Muscle of leg (tissue), 11 donors: ENCODE data around the gene SETD6. TPM values are rescaled to one million over a fixed set of nuclear protein-coding genes. Genes with fewer than 3 reads are reported as not detected.

ENCODE experiments used
- DNase-seq: peaks from one replicate; pipeline ENCODE4 v3.0.0; 2013
- H3K27ac ChIP-seq: one replicate; pipeline ENCODE4 v1.5.1; 2013; ENCODE audit warnings: mild to moderate bottlenecking, low read length, control low read depth
- H3K27me3 ChIP-seq: one replicate; pipeline ENCODE4 v1.6.1; 2013; ENCODE audit warnings: low read length; ENCODE audit not compliant: control insufficient read depth, insufficient read depth
- H3K36me3 ChIP-seq: one replicate; pipeline ENCODE4 v1.6.1; 2013; ENCODE audit warnings: low read length; ENCODE audit not compliant: control insufficient read depth, insufficient read depth
- H3K4me1 ChIP-seq: one replicate; pipeline ENCODE4 v1.6.1; 2013; ENCODE audit warnings: low read length; ENCODE audit not compliant: control insufficient read depth, insufficient read depth
- H3K4me3 ChIP-seq: one replicate; pipeline ENCODE4 v1.5.1; 2013; ENCODE audit warnings: low read length, control low read depth
- H3K9me3 ChIP-seq: replicated peaks from 2 replicates; pipeline ENCODE4 v1.6.1; 2013; ENCODE audit warnings: low read depth, low read length; ENCODE audit not compliant: control insufficient read depth
- WGBS: methylation state at CpG from one replicate; pipeline ENCODE4 v1.1.5; 2013; ENCODE audit warnings: missing lambda C conversion rate; ENCODE audit not compliant: insufficient coverage; 5-methylcytosine and 5-hydroxymethylcytosine counted together
- polyA plus RNA-seq, 8 donors: library from polyadenylated mRNA; unstranded; fragments of 120-200 nt; gene quantifications; one replicate each; pipeline versions ENCODE4 v1.2.1 to v1.2.3, GENCODE V29; 2013; ENCODE audit warnings: inconsistent platforms in 1 of 8, low replicate concordance in 1 of 8; ENCODE audit not compliant: insufficient read length in 8 of 8, insufficient read depth in 1 of 8
- total RNA-seq: library from RNA; stranded (reverse); fragments of 120-200 nt; gene quantifications from one replicate; pipeline ENCODE4 v1.2.4, GENCODE V29; 2013

SETD6 gene
- total and polyA plus RNA-seq, 9 donors = 11.5 to 21.0 (median 14.8) TPM

- Histone ChIP-seq H3K4me1 (peaks cover 7% of the 10 kb centered on the region), H3K27me3 (no peaks in the 10 kb centered on the region), H3K27ac (no peak overlapping the region), H3K36me3 (peaks cover 22% of the 10 kb centered on the region), H3K4me3 (no peak overlapping the region), H3K9me3 (no peaks in the 10 kb centered on the region)
- WGBS = 85% methylated on average over 13 of the region's 14 CpGs
- DNase-seq = no peak
Measured at GRCh38 chr16:58507963-58508670, 7.2 kb upstream of the SETD6 start.

GRCh38 chr16:58508671-58509251 is 6.6 kb upstream of the SETD6 start:
- Histone ChIP-seq H3K36me3 (peaks cover 18% of the 10 kb centered on the region), H3K27me3 (no peaks in the 10 kb centered on the region), H3K4me3 (no peak overlapping the region), H3K9me3 (no peaks in the 10 kb centered on the region), H3K27ac (no peak overlapping the region), H3K4me1 (peaks cover 7% of the 10 kb centered on the region)
- 68% methylated on average over 4 of the region's 5 CpGs for WGBS
- DNase-seq = no peak

GRCh38 chr16:58509256-58510096 is 5.8 kb upstream of the SETD6 start:
- Histone ChIP-seq H3K36me3 (peaks cover 13% of the 10 kb centered on the region), H3K9me3 (no peaks in the 10 kb centered on the region), H3K4me1 (peaks cover 9% of the 10 kb centered on the region), H3K27me3 (no peaks in the 10 kb centered on the region), H3K4me3 (no peak overlapping the region), H3K27ac (no peak overlapping the region)
- no peak for DNase-seq
- WGBS = 85% methylated on average over 5 of the region's 9 CpGs

GRCh38 chr16:58510097-58510775 is 5.1 kb upstream of the SETD6 start:
- no peaks in the 10 kb centered on the region for H3K27me3 ChIP-seq
- WGBS = 86% methylated on average over 16 of the region's 18 CpGs
- no peak overlapping the region for H3K27ac ChIP-seq
- H3K36me3 ChIP-seq = peaks cover 13% of the 10 kb centered on the region
- no peak overlapping the region for H3K4me3 ChIP-seq
- H3K4me1 ChIP-seq = peaks cover 14% of the 10 kb centered on the region
- H3K9me3 ChIP-seq = no peaks in the 10 kb centered on the region
- DNase-seq = no peak

- Histone ChIP-seq H3K4me1 (peaks cover 14% of the 10 kb centered on the region), H3K27ac (no peak overlapping the region), H3K27me3 (no peaks in the 10 kb centered on the region), H3K36me3 (peaks cover 13% of the 10 kb centered on the region), H3K9me3 (no peaks in the 10 kb centered on the region), H3K4me3 (no peak overlapping the region)
- WGBS = 89% methylated on average over 30 of the region's 30 CpGs
- DNase-seq = no peak
Measured at GRCh38 chr16:58510776-58511628, 4.3 kb upstream of the SETD6 start.

GRCh38 chr16:58511933-58512815 is 3.1 kb upstream of the SETD6 start:
- Histone ChIP-seq H3K36me3 (peaks cover 13% of the 10 kb centered on the region), H3K4me3 (no peak overlapping the region), H3K27ac (no peak overlapping the region), H3K9me3 (no peaks in the 10 kb centered on the region), H3K27me3 (no peaks in the 10 kb centered on the region), H3K4me1 (peaks cover 21% of the 10 kb centered on the region)
- peak; percentile 63 for DNase-seq
- 21% methylated on average over 10 of the region's 17 CpGs for WGBS

GRCh38 chr16:58513874-58514273 is 1.4 kb upstream of the SETD6 start:
- Histone ChIP-seq H3K27ac (no peak overlapping the region), H3K4me3 (no peak overlapping the region)

GRCh38 chr16:58515871-58516767 is 802 bp downstream of the SETD6 start:
- Histone ChIP-seq H3K4me1 (peaks cover 20% of the 10 kb centered on the region), H3K27me3 (no peaks in the 10 kb centered on the region), H3K27ac (no peak overlapping the region), H3K36me3 (peaks cover 29% of the 10 kb centered on the region), H3K4me3 (peak overlapping the region; percentile 88), H3K9me3 (no peaks in the 10 kb centered on the region)
- 4% methylated on average over 44 of the region's 66 CpGs for WGBS
- peak; percentile 44 for DNase-seq

More at GRCh38 chr16:58513874-58514273, 1.4 kb upstream of the SETD6 start:
- Histone ChIP-seq H3K27me3 (no peaks in the 10 kb centered on the region), H3K9me3 (no peaks in the 10 kb centered on the region), H3K4me1 (peaks cover 21% of the 10 kb centered on the region), H3K36me3 (peaks cover 23% of the 10 kb centered on the region)
- no peak for DNase-seq
- WGBS = no CpG with 5 or more reads among the region's 3 CpGs
